CD4-positive, alpha-beta T cell (primary cell): ENCODE measurements around the gene CCR1. TPM values are rescaled to one million over a fixed set of nuclear protein-coding genes. Genes with fewer than 3 reads are reported as not detected.

ENCODE experiments used
- ATAC-seq: fragments of 200-7000 bp; cut with Tn5 transposase; one replicate; pipeline ENCODE4 v1.10.0; 2022; ENCODE audit warnings: mild to moderate bottlenecking; ENCODE audit not compliant: poor library complexity
- CTCF ChIA-PET: fragments of 350-600 bp; sonication (Branson Sonifier 250); formaldehyde crosslinking; loops from one replicate; lab custom pipeline; 2021; ENCODE audit warnings: antibody characterized with exemption, inconsistent platforms; lab: Charles Lee
- POLR2A ChIA-PET: fragments of 350-600 bp; sonication (Branson Sonifier 250); formaldehyde crosslinking; loops from one replicate; lab custom pipeline; 2021; ENCODE audit warnings: antibody characterized with exemption, inconsistent platforms; lab: Charles Lee
- DNase-seq, 14 experiments: peaks; one replicate each; pipeline ENCODE4 v3.0.0-alpha.2; 2013 to 2020; ENCODE audit warnings: mixed read lengths in 2 of 14
- H3K27ac ChIP-seq, 2 donors: one replicate each; pipeline versions ENCODE4 v1.5.1 to v1.7.0; 2013; ENCODE audit warnings: low read length in 2 of 2, low read depth in 1 of 2, mild to moderate bottlenecking in 1 of 2
- H3K27me3 ChIP-seq, 2 experiments: 1 replicate in 1 of 2; 2 replicates in 1 of 2; pipeline versions ENCODE4 v1.6.1 to v1.7.0; 2013; ENCODE audit warnings: low read length in 2 of 2, control low read depth in 1 of 2, mild to moderate bottlenecking in 1 of 2, moderate library complexity in 1 of 2; ENCODE audit not compliant: insufficient read depth in 2 of 2, control insufficient read depth in 1 of 2
- H3K36me3 ChIP-seq: one replicate; pipeline ENCODE4 v1.6.1; 2013; ENCODE audit warnings: low read length, control low read depth; ENCODE audit not compliant: insufficient read depth
- H3K4me1 ChIP-seq: one replicate; pipeline ENCODE4 v1.6.1; 2013; ENCODE audit warnings: low read length, control low read depth; ENCODE audit not compliant: insufficient read depth
- H3K4me3 ChIP-seq: one replicate; pipeline ENCODE4 v1.5.1; 2013; ENCODE audit warnings: mild to moderate bottlenecking, low read length, moderate library complexity
- H3K9me3 ChIP-seq, 2 experiments: 1 replicate in 1 of 2; 2 replicates in 1 of 2; pipeline versions ENCODE4 v1.6.1 to v1.7.0; 2013; ENCODE audit warnings: low read length in 2 of 2, mild to moderate bottlenecking in 2 of 2, control low read depth in 1 of 2, moderate library complexity in 1 of 2; ENCODE audit not compliant: control insufficient read depth in 1 of 2, insufficient read depth in 1 of 2
- H3K27ac Mint-ChIP-seq: one replicate; pipeline ENCODE4 v1.8.0; 2020; ENCODE audit warnings: mixed read lengths
- H3K27me3 Mint-ChIP-seq: one replicate; pipeline ENCODE4 v1.8.0; 2021; ENCODE audit warnings: mixed read lengths
- H3K36me3 Mint-ChIP-seq: one replicate; pipeline ENCODE4 v1.8.0; 2021; ENCODE audit warnings: low read depth, mixed read lengths
- H3K4me1 Mint-ChIP-seq: one replicate; pipeline ENCODE4 v1.8.0; 2021; ENCODE audit warnings: low read depth, mixed read lengths
- H3K4me3 Mint-ChIP-seq: one replicate; pipeline ENCODE4 v1.8.0; 2020; ENCODE audit warnings: mild to moderate bottlenecking, mixed read lengths
- H3K9me3 Mint-ChIP-seq: one replicate; pipeline ENCODE4 v1.8.0; 2020; ENCODE audit warnings: mixed read lengths
- CTCF ChIP-seq: fragments of 200-600 bp; IDR thresholded peaks from one replicate; pipeline ENCODE4 v1.8.0; 2022; ENCODE audit warnings: antibody characterized with exemption, mild to moderate bottlenecking
- intact Hi-C, 2 experiments: fragments of 100-400 bp; cut with DNase I in 1 of 2; cut with micrococcal nuclease in 1 of 2; formaldehyde crosslinking; loops; one replicate each; pipeline versions ENCODE4 v1.15.1 to v1.9.0; 2023 to 2025; cut with DNase I, micrococcal nuclease
- total RNA-seq, 174 experiments: library from RNA in 2 of 174; stranded (reverse) in 2 of 174; gene quantifications; one replicate each; pipeline ENCODE4 v1.2.3 and lab custom pipeline; 2021 to 2026

The CCR1 gene
- total RNA-seq, 2 experiments from 2014 or later: 0.34 to 0.38 TPM

DNA sequence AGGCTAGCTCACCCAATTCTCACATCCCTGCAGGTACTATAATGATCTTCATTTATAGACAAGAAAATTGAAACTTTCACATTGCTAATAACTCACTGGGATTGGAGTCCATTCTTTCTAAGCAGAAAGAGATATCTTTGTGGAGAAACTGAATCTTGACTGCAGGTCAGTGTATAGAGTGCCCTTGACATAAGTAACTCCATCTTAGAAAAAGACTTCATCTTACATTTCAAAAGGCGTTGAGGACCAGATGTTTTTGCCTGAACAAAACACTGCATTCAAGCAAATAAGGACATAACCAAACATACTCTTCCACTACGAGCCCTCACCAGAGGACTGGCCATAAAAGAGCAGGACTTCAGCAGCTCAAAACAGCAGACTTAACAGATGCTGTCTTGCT is 27.3 kb upstream of the CCR1 start:
- Mint-ChIP-seq H3K9me3 (no peaks in the 10 kb centered on the region), H3K4me1 (no peaks in the 10 kb centered on the region), H3K4me3 (no peak overlapping the region), H3K27me3 (peaks cover 4% of the 10 kb centered on the region), H3K27ac (no peak overlapping the region), H3K36me3 (no peaks in the 10 kb centered on the region)
- DNase-seq (no peak), ATAC-seq (no peak)
- Histone ChIP-seq H3K27ac (no peak overlapping the region), H3K4me1 (peaks cover 3% of the 10 kb centered on the region), H3K36me3 (no peaks in the 10 kb centered on the region), H3K4me3 (no peak overlapping the region), H3K9me3 (no peaks in the 10 kb centered on the region), H3K27me3 (no peaks in the 10 kb centered on the region)
- no peak for TF ChIP-seq CTCF
- POLR2A ChIA-PET: no interaction called here
- CTCF ChIA-PET: no interaction called here
- intact Hi-C loops: no loop called here

DNA sequence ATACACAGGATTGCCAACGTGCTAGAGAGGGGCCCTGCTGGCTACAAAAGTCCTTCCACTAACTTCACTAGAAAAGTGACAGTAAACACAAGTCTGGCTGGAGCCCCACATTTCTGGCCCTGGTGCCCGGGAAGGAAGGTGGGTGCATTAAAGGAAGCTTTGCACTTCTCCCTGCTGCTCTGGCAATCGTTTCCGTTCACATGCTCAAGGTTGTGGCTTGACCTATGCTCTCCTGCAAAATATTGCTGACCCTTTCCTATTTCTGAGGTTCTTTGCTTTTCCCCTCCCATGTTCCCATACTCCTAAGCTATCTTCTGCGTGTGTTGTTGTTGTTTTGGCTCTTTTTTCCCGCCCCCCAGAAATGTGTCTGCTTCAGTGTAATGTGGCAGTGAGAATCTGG is 25.1 kb upstream of the CCR1 start:
- CTCF ChIA-PET: interaction anchor here (1.5 kb wide), 1 partner anchor 135 kb away, joined by 3 read pairs; no protein-coding TSS in a partner anchor
- TF ChIP-seq CTCF: no peak

DNA sequence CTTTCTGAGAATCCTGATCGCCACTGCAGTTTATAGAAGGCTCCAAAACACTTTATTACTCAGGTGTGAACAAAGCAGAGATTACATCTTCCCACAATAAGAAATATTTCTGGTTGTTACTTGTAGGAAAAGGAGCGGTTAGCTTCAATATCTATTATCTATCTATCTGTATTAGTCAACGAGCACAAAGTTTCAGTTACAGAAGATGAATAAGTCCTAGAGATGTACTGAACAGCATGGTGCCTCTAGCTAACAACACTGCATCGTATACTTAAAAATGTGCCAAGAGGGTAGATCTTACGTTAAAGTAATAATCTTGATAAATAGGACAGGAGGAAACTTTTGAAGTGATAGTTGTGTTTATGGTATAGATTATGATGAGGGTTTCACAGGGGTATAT is 23.2 kb upstream of the CCR1 start:
- DNase-seq (no peak), ATAC-seq (no peak)
- TF ChIP-seq CTCF: no peak
- H3K36me3 Mint-ChIP-seq: no peaks in the 10 kb centered on the region
- Histone ChIP-seq H3K27ac (no peak overlapping the region), H3K27me3 (no peaks in the 10 kb centered on the region), H3K9me3 (no peaks in the 10 kb centered on the region), H3K4me1 (peaks cover 2% of the 10 kb centered on the region), H3K4me3 (no peak overlapping the region), H3K36me3 (no peaks in the 10 kb centered on the region)
- ChIA-PET POLR2A (no interaction called here), CTCF (no interaction called here)
- no peaks in the 10 kb centered on the region for H3K4me1 Mint-ChIP-seq
- no peak overlapping the region for H3K4me3 Mint-ChIP-seq
- H3K9me3 Mint-ChIP-seq: peaks cover 2% of the 10 kb centered on the region
- H3K27me3 Mint-ChIP-seq: peaks cover 11% of the 10 kb centered on the region
- intact Hi-C loops: no loop called here
- no peak overlapping the region for H3K27ac Mint-ChIP-seq

More for the DNA sequence above, 25.1 kb upstream of the CCR1 start:
- POLR2A ChIA-PET: no interaction called here
- DNase-seq: no peak
- no peak overlapping the region for H3K4me3 Mint-ChIP-seq
- Histone ChIP-seq H3K4me3 (no peak overlapping the region), H3K4me1 (peaks cover 3% of the 10 kb centered on the region), H3K27ac (no peak overlapping the region), H3K36me3 (no peaks in the 10 kb centered on the region), H3K9me3 (no peaks in the 10 kb centered on the region), H3K27me3 (no peaks in the 10 kb centered on the region)
- H3K27me3 Mint-ChIP-seq: peaks cover 11% of the 10 kb centered on the region
- H3K27ac Mint-ChIP-seq: no peak overlapping the region
- H3K9me3 Mint-ChIP-seq: no peaks in the 10 kb centered on the region
- no peak for ATAC-seq
- no peaks in the 10 kb centered on the region for H3K4me1 Mint-ChIP-seq
- intact Hi-C loops: no loop called here
- H3K36me3 Mint-ChIP-seq: no peaks in the 10 kb centered on the region
